Pancreas (tissue), 10 donors: ENCODE measurements around the gene DNM3. TPM values are rescaled to one million over a fixed set of nuclear protein-coding genes. Genes with fewer than 3 reads are reported as not detected.

Experiments
- ATAC-seq, 4 donors: fragments of 200-7000 bp; cut with Tn5 transposase; one replicate each; pipeline versions ENCODE4 v1.8.0 to v1.9.1; 2020; ENCODE audit warnings: mild to moderate bottlenecking in 4 of 4, moderate library complexity in 4 of 4
- DNase-seq, 6 donors: peaks; one replicate each; pipeline ENCODE4 v3.0.0-alpha.2; 2020
- FAIRE-seq: peaks from 2 replicates; lab custom pipeline; 2012; peaks lifted over from hg19 to GRCh38; lab: Jason Lieb, UNC
- H3K27ac ChIP-seq, 4 donors: fragments of 200-600 bp; sonication (generic); 1 replicate in 3 of 4; 2 replicates in 1 of 4; pipeline versions ENCODE4 v1.5.0 to v1.8.0; 2020
- H3K27me3 ChIP-seq, 4 donors: fragments of 200-600 bp; one replicate each; pipeline ENCODE4 v1.8.0; 2021
- H3K36me3 ChIP-seq, 3 donors: fragments of 200-600 bp; sonication (generic) in 1 of 3; one replicate each; pipeline versions ENCODE4 v1.5.0 to v1.8.0; 2020 to 2021
- H3K4me1 ChIP-seq, 3 donors: fragments of 200-600 bp; one replicate each; pipeline ENCODE4 v1.8.0; 2021
- H3K4me3 ChIP-seq, 4 donors: fragments of 200-600 bp; sonication (generic) in 2 of 4; one replicate each; pipeline versions ENCODE4 v1.5.0 to v1.8.0; 2020 to 2021
- H3K9me3 ChIP-seq, 4 donors: fragments of 200-600 bp; one replicate each; pipeline ENCODE4 v1.8.0; 2021
- WGBS, 2 donors: extraction: QIAGEN DNeasy Blood & Tissue Kit; methylation state at CpG; one replicate each; pipeline ENCODE4 v1.1.7; 2013; 5-methylcytosine and 5-hydroxymethylcytosine counted together
- intact Hi-C, 3 donors: fragments of 100-400 bp; cut with DNase I; formaldehyde crosslinking; loops; one replicate each; pipeline versions ENCODE4 v1.11.1 to v1.14.2; 2022
- polyA plus RNA-seq, 2 donors: library from polyadenylated mRNA; stranded (reverse); fragments of 200-250 nt; gene quantifications; one replicate each; pipeline ENCODE4 v1.2.3, GENCODE V29; 2013
- total RNA-seq, 6 donors: library from RNA; stranded (reverse); fragmentation: NEBNext Ultra II Directional in 4 of 6; extraction: Animal tissue kit (Norgen Biotek cat#: 25700) in 4 of 6; gene quantifications; one replicate each; pipeline versions ENCODE4 v1.2.1 to v1.2.4, GENCODE V29; 2021 to 2023
- TF ChIP-seq, protein P1 (sequence below), 4 donors: fragments of 200-600 bp; sonication (generic) in 3 of 4; IDR thresholded peaks; one replicate each; pipeline versions ENCODE4 v1.5.0 to v1.8.0; 2021; ENCODE audit warnings: antibody characterized with exemption in 4 of 4
- donor health status: healthy with polysubstance abuse.
- donor health status: DM: no; HTN: no; CAD: no; lungs with moderate emphysema.
- donor health status: DM: no; HTN: no; CAD: no.
- donor health status: control.
- donor health status: control.
- donor health status: Bipolar disorder and iron deficiency.
- donor health status: DM: yes; HTN: yes; CAD: no.
- donor health status: DM: no; HTN: no; CAD: no.
- donor health status: DM: no; HTN: no; CAD: no.
- donor health status: DM: yes; HTN: yes; CAD: no.

Gene DNM3
- total and polyA plus RNA-seq, 8 donors = 0.40 to 1.3 (median 0.78) TPM

DNA sequence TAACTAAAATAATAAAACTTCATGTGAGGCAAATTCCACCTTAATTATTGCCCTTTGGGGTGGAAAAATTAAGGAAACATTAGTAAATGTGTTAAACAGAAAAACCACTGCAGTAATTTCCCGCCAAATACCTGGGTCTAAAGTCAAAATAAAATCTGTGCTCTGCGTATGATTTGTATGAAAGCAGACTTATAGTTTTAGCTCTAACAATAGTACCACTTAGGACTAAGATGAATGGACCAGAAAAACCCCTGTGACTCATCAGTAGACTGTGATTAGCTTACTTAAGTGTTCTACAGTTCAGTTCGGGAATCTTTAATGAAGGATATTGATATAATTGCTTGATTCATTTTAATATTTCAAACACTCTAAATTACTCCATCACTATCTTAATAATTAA is 555.9 kb downstream of the DNM3 start:
- H3K4me3 ChIP-seq = no peak overlapping the region
- TF ChIP-seq, protein P1, sequence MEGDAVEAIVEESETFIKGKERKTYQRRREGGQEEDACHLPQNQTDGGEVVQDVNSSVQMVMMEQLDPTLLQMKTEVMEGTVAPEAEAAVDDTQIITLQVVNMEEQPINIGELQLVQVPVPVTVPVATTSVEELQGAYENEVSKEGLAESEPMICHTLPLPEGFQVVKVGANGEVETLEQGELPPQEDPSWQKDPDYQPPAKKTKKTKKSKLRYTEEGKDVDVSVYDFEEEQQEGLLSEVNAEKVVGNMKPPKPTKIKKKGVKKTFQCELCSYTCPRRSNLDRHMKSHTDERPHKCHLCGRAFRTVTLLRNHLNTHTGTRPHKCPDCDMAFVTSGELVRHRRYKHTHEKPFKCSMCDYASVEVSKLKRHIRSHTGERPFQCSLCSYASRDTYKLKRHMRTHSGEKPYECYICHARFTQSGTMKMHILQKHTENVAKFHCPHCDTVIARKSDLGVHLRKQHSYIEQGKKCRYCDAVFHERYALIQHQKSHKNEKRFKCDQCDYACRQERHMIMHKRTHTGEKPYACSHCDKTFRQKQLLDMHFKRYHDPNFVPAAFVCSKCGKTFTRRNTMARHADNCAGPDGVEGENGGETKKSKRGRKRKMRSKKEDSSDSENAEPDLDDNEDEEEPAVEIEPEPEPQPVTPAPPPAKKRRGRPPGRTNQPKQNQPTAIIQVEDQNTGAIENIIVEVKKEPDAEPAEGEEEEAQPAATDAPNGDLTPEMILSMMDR (IDR thresholded peaks at IDR 0.05) = no peak
- no peaks in the 10 kb centered on the region for H3K9me3 ChIP-seq
- intact Hi-C loops = loop anchor here in 1 of 3 donors (5.0 kb wide), 1 partner anchor 305 kb away; no protein-coding TSS in a partner anchor
- DNase-seq (no peak), FAIRE-seq (no peak), ATAC-seq (no peak)
- H3K27ac ChIP-seq = no peak overlapping the region
- no peaks in the 10 kb centered on the region for H3K27me3 ChIP-seq
- WGBS, 2 donors = 80 to 86% methylated on average over 3 of the region's 3 CpGs
- no peaks in the 10 kb centered on the region for H3K36me3 ChIP-seq
- no peaks in the 10 kb centered on the region for H3K4me1 ChIP-seq

DNA sequence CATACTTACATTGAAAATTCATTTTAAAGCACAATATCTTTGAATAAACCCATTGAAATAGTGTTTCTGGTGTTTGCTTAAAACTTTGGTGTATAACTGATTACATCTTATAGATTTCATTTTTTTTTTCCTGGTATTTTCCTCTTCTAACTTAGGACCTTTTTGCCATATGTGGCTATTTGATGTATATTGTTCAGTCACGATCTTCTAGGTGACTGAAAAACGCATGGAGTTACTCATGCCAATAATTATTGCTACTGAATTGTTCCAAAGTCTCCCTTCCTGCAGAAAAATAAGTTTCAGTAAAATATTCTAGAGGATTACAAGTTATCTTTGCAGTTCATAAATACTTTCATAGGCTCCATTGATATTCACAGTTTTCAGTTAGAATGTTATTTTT is 556.3 kb downstream of the DNM3 start:
- Histone ChIP-seq H3K4me1 (peaks cover 0 to 4% (median under 1%) of the 10 kb centered on the region in 3 donors), H3K27ac (no peak overlapping the region), H3K4me3 (no peak overlapping the region), H3K27me3 (no peaks in the 10 kb centered on the region), H3K9me3 (no peaks in the 10 kb centered on the region), H3K36me3 (no peaks in the 10 kb centered on the region)
- DNase-seq (no peak), FAIRE-seq (no peak), ATAC-seq (no peak)
- WGBS, 2 donors = 89 to 90% methylated on average over 2 of the region's 2 CpGs
- intact Hi-C loops = loop anchor here in 1 of 3 donors (5.0 kb wide), 1 partner anchor 305 kb away; no protein-coding TSS in a partner anchor
- TF ChIP-seq, protein P1 (IDR thresholded peaks at IDR 0.05) = no peak

DNA sequence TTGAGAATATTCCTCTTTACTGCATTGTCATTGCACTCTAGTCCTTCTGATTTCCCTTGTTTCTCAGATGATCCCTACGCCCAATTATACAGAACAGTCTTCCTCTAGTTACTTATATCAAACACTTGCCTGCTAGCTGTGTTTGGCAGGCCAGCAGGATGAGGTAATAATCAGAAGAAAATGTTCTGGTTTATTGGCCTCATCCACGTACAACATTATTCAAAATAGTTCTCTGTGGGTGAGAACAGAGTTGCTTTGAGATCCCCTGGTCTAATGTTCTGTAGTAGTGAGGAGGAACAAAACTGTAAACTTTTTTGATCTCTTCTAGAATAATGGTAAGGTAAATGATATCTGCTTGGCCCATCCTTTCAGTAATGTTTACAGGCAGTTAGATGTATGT is 556.9 kb downstream of the DNM3 start:
- DNase-seq = no peak
- no peaks in the 10 kb centered on the region for H3K36me3 ChIP-seq
- TF ChIP-seq, protein P1 (IDR thresholded peaks at IDR 0.05) = no peak
- no peak overlapping the region for H3K4me3 ChIP-seq
- no peaks in the 10 kb centered on the region for H3K9me3 ChIP-seq
- no peak overlapping the region for H3K27ac ChIP-seq
- FAIRE-seq = no peak
- intact Hi-C loops = loop anchor here in 1 of 3 donors (5.0 kb wide), 1 partner anchor 306 kb away; no protein-coding TSS in a partner anchor
- peak in 1 of 4 donors; percentile 11 for ATAC-seq
- H3K27me3 ChIP-seq = no peaks in the 10 kb centered on the region
- WGBS, 2 donors = 69 to 72% methylated on average over 2 of the region's 2 CpGs
- H3K4me1 ChIP-seq = peaks cover 0 to 9% (median 6%) of the 10 kb centered on the region in 3 donors

- H3K9me3 ChIP-seq = no peaks in the 10 kb centered on the region
- no peak overlapping the region for H3K4me3 ChIP-seq
- WGBS, 2 donors = 39 to 43% methylated on average over 9 of the region's 9 CpGs
- FAIRE-seq = peak; percentile 80
- peak overlapping the region in 2 of 4 donors; percentile 22 to 33 for H3K27ac ChIP-seq
- peaks cover 0 to 11% (median 8%) of the 10 kb centered on the region in 3 donors for H3K4me1 ChIP-seq
- no peaks in the 10 kb centered on the region for H3K27me3 ChIP-seq
- TF ChIP-seq, protein P1 (IDR thresholded peaks at IDR 0.05) = peak in 2 of 4 donors; percentile 36
- ATAC-seq = peak; percentile 64 to 86 (median 84)
- DNase-seq = peak in 3 of 6 donors; percentile 30 to 46 (median 32)
- intact Hi-C loops = loop anchor here in 1 of 3 donors (5.0 kb wide), 1 partner anchor 307 kb away; no protein-coding TSS in a partner anchor
- no peaks in the 10 kb centered on the region for H3K36me3 ChIP-seq
Measured at GRCh38 chr1:172398970-172399755, 557.9 kb downstream of the DNM3 start.
